Measurements from ENCODE around the gene VRK2. TPM values are rescaled to one million over a fixed set of nuclear protein-coding genes. Genes with fewer than 3 reads are reported as not detected.

Gene VRK2
- total and polyA plus RNA-seq, 2 experiments from 2014 or later, result 11.8 to 18.1 TPM

- H3K9me3 ChIP-seq (ENCODE audit: low read depth), result no peaks in the 10 kb centered on the region
- DNase-seq (ENCODE audit: low read depth in 1 of 2, low spot score in 1 of 2), result no peak
- no peak overlapping the region for H3K27ac ChIP-seq
- peaks cover 6% of the 10 kb centered on the region for H3K36me3 ChIP-seq
- H3K4me1 ChIP-seq (ENCODE audit: low read depth), result no peaks in the 10 kb centered on the region
- H3K4me3 ChIP-seq, result no peak overlapping the region
- H3K27me3 ChIP-seq, result no peaks in the 10 kb centered on the region
- no peak for TF ChIP-seq CTCF (IDR thresholded peaks at IDR 0.05; ENCODE audit: low read depth, low read length)
Observed at GRCh38 chr2:58195662-58196061, 149.1 kb downstream of the VRK2 start.

- no peak for TF ChIP-seq CTCF (IDR thresholded peaks at IDR 0.05; ENCODE audit: low read depth, low read length)
- Histone ChIP-seq H3K27me3 (no peaks in the 10 kb centered on the region), H3K36me3 (peaks cover 15% of the 10 kb centered on the region), H3K9me3 (ENCODE audit: low read depth) (no peaks in the 10 kb centered on the region), H3K27ac (no peak overlapping the region), H3K4me1 (ENCODE audit: low read depth) (no peaks in the 10 kb centered on the region), H3K4me3 (no peak overlapping the region)
- DNase-seq (ENCODE audit: low read depth in 1 of 2, low spot score in 1 of 2), result no peak
Observed at GRCh38 chr2:58197894-58198293, 151.3 kb downstream of the VRK2 start.

- DNase-seq (ENCODE audit: low read depth in 1 of 2, low spot score in 1 of 2), result no peak
- no peak overlapping the region for H3K27ac ChIP-seq
- no peaks in the 10 kb centered on the region for H3K9me3 ChIP-seq (ENCODE audit: low read depth)
- H3K27me3 ChIP-seq, result no peaks in the 10 kb centered on the region
- H3K4me1 ChIP-seq (ENCODE audit: low read depth), result no peaks in the 10 kb centered on the region
- TF ChIP-seq CTCF (IDR thresholded peaks at IDR 0.05; ENCODE audit: low read depth, low read length), result no peak
- no peak overlapping the region for H3K4me3 ChIP-seq
- peaks cover 23% of the 10 kb centered on the region for H3K36me3 ChIP-seq
Observed at GRCh38 chr2:58202404-58202803, 155.8 kb downstream of the VRK2 start.

- H3K27ac ChIP-seq, result no peak overlapping the region
- H3K27me3 ChIP-seq, result no peaks in the 10 kb centered on the region
- no peak overlapping the region for H3K4me3 ChIP-seq
- TF ChIP-seq CTCF (IDR thresholded peaks at IDR 0.05; ENCODE audit: low read depth, low read length), result no peak
- no peaks in the 10 kb centered on the region for H3K9me3 ChIP-seq (ENCODE audit: low read depth)
- H3K4me1 ChIP-seq (ENCODE audit: low read depth), result no peaks in the 10 kb centered on the region
- no peak for DNase-seq (ENCODE audit: low read depth in 1 of 2, low spot score in 1 of 2)
- peaks cover 20% of the 10 kb centered on the region for H3K36me3 ChIP-seq
Observed at GRCh38 chr2:58203018-58203417, 156.4 kb downstream of the VRK2 start.

- Histone ChIP-seq H3K4me3 (no peak overlapping the region), H3K4me1 (ENCODE audit: low read depth) (no peaks in the 10 kb centered on the region), H3K27me3 (no peaks in the 10 kb centered on the region), H3K36me3 (peaks cover 20% of the 10 kb centered on the region), H3K27ac (no peak overlapping the region), H3K9me3 (ENCODE audit: low read depth) (no peaks in the 10 kb centered on the region)
- no peak for TF ChIP-seq CTCF (IDR thresholded peaks at IDR 0.05; ENCODE audit: low read depth, low read length)
- peak in 1 of 2 donors; percentile 18 for DNase-seq (ENCODE audit: low read depth in 1 of 2, low spot score in 1 of 2)
Observed at GRCh38 chr2:58204195-58204959, 157.8 kb downstream of the VRK2 start.
